Liver (tissue), 3 donors: ENCODE data around the gene TMPRSS6.

Experiments
- CTCF ChIP-seq: fragments of 150-350 bp; IDR thresholded peaks from 2 replicates; pipeline ENCODE4 v1.5.1; 2017; ENCODE audit warnings: improper control_type of control experiment, low read depth, low read length; ENCODE audit not compliant: missing input control
- EGR1 ChIP-seq, 2 donors: IDR thresholded peaks; 2 replicates each; pipeline ENCODE4 v1.6.1; 2016 to 2018; ENCODE audit warnings: antibody characterized with exemption in 2 of 2, low read depth in 2 of 2
- FOXA1 ChIP-seq: IDR thresholded peaks from 2 replicates; pipeline ENCODE4 v1.6.1; 2016; ENCODE audit warnings: antibody characterized with exemption
- GABPA ChIP-seq, 2 donors: IDR thresholded peaks in 1 of 2; conservative IDR thresholded peaks in 1 of 2; 2 replicates each; pipeline ENCODE4 v1.6.1; 2016; ENCODE audit warnings: antibody characterized with exemption in 2 of 2, mild to moderate bottlenecking in 1 of 2, moderate library complexity in 1 of 2
- HNF4G ChIP-seq: IDR thresholded peaks from 2 replicates; pipeline ENCODE4 v1.6.1; 2016; ENCODE audit warnings: antibody characterized with exemption
- JUND ChIP-seq, 2 donors: IDR thresholded peaks; 2 replicates each; pipeline ENCODE4 v1.6.1; 2016; ENCODE audit warnings: antibody characterized with exemption in 2 of 2
- NR2F2 ChIP-seq: IDR thresholded peaks from 2 replicates; pipeline ENCODE4 v1.6.1; 2016; ENCODE audit warnings: antibody characterized with exemption
- RAD21 ChIP-seq, 2 donors: IDR thresholded peaks; 2 replicates each; pipeline ENCODE4 v1.6.1; 2016; ENCODE audit warnings: antibody characterized with exemption in 2 of 2, mild to moderate bottlenecking in 2 of 2
- REST ChIP-seq: IDR thresholded peaks from 2 replicates; pipeline ENCODE4 v1.6.1; 2016; ENCODE audit warnings: antibody characterized with exemption, mild to moderate bottlenecking
- RXRA ChIP-seq, 2 donors: IDR thresholded peaks; 2 replicates each; pipeline ENCODE4 v1.6.1; 2017 to 2018; ENCODE audit warnings: antibody characterized with exemption in 2 of 2, mild to moderate bottlenecking in 1 of 2
- TAF1 ChIP-seq: conservative IDR thresholded peaks from 2 replicates; pipeline ENCODE4 v1.6.1; 2016; ENCODE audit warnings: antibody characterized with exemption, mild to moderate bottlenecking
- YY1 ChIP-seq: IDR thresholded peaks from 2 replicates; pipeline ENCODE4 v1.6.1; 2016; ENCODE audit warnings: antibody characterized with exemption, mild to moderate bottlenecking
- ZBTB33 ChIP-seq: IDR thresholded peaks from 2 replicates; pipeline ENCODE4 v1.6.1; 2016; ENCODE audit warnings: antibody characterized with exemption
- donor health status: healthy.
- donor health status: healthy.

GRCh38 chr22:37153901-37154300, 44.4 kb upstream of the TMPRSS6 start:
- no peak for TF ChIP-seq RAD21 (IDR thresholded peaks at IDR 0.05)
- no peak for TF ChIP-seq YY1
- TF ChIP-seq HNF4G: no peak
- TF ChIP-seq CTCF: no peak
- no peak for TF ChIP-seq JUND (IDR thresholded peaks at IDR 0.05)
- no peak for TF ChIP-seq ZBTB33
- TF ChIP-seq NR2F2: no peak
- TF ChIP-seq EGR1 (IDR thresholded peaks at IDR 0.05; ENCODE audit: low read depth in 2 of 2): no peak
- TF ChIP-seq REST: no peak
- TF ChIP-seq TAF1: no peak
- no peak for TF ChIP-seq FOXA1
- no peak for TF ChIP-seq RXRA (IDR thresholded peaks at IDR 0.05)
- TF ChIP-seq GABPA (IDR thresholded peaks at IDR 0.05 in 1 of 2, conservative IDR thresholded peaks at IDR 0.05 in 1 of 2): no peak
